Placental epithelial cell (primary cell): ENCODE results near the gene PCDH17. TPM values are rescaled to one million over a fixed set of nuclear protein-coding genes. Genes with fewer than 3 reads are reported as not detected.

Experiments used
- total RNA-seq: library from RNA; depleted of rRNA; stranded (reverse); fragments of >200 nt; gene quantifications from 2 replicates; pipeline ENCODE4 v1.2.3, GENCODE V29; 2012

PCDH17 gene
- under 0.01 and 0.43 TPM in 2 replicates for total RNA-seq

GRCh38 chr13:57631596-57632275, at the start of gene PCDH17:
Gene PCDH17, plus strand, starts transcription at chr13:57631744. Its CDS starts 803 bp downstream, at chr13:57632547.

